NOMO-1 (cell line): Measurements from ENCODE around the gene GIPR.
"Not testable (repeated sequence)": the region's sequence is repeated elsewhere in the genome, so short reads cannot be mapped to it uniquely, and the experiment has no call there.

Source experiments
- DNase-seq, 2 experiments: peaks; one replicate each; lab custom pipeline; 2025; ENCODE audit not compliant: unreplicated experiment in 2 of 2; lab: John Stamatoyannopoulos, UW

GIPR gene, protein sequence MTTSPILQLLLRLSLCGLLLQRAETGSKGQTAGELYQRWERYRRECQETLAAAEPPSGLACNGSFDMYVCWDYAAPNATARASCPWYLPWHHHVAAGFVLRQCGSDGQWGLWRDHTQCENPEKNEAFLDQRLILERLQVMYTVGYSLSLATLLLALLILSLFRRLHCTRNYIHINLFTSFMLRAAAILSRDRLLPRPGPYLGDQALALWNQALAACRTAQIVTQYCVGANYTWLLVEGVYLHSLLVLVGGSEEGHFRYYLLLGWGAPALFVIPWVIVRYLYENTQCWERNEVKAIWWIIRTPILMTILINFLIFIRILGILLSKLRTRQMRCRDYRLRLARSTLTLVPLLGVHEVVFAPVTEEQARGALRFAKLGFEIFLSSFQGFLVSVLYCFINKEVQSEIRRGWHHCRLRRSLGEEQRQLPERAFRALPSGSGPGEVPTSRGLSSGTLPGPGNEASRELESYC

GRCh38 chr19:45667620-45668341, at the start of gene GIPR:
GIPR (plus strand) TSS chr19:45668221; CDS start chr19:45669521, 1,300 bp downstream.
- DNase-seq, result peak; percentile 28 to 46

DNA sequence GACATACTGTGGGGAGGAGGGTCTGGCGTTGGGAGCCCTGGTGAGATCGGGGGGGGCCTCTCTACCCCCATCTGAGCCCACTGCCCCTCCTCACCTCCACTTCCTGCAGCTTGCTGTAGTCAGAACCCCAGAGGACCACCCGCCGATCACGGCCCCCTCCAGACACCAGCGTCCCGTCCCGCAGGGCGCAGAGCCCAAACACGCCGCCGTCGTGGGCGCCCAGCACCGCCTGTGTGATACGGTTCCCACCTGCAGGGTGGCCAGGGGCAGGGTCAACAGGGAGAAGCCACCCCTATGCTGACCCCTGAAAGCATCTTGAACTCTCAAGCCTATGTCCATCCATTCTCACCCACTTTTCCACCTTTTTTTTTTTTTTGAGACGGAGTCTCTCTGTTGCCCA, 46.6 kb upstream of the GIPR start:
- DNase-seq, result no peak

GRCh38 chr19:45621976-45622503, 46.0 kb upstream of the GIPR start:
- no peak for DNase-seq

DNA sequence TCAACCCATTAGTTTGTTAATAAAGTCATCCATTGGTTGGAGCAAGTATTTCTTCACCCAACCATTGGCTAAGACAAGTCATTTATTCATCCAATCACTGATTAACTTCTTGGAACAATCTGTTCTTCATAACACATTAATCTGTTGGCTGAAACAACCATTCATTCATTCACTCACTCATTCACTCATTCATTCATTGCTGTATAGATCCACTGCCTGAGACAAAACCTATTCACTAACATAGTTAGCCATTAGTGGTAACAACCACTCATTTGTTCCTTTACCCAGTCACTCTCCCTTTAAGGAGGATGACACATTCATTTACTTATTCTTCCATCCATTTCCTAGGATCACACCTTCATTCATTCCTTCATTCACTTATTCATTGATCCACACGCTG, 44.0 kb upstream of the GIPR start:
- DNase-seq, result no peak

DNA sequence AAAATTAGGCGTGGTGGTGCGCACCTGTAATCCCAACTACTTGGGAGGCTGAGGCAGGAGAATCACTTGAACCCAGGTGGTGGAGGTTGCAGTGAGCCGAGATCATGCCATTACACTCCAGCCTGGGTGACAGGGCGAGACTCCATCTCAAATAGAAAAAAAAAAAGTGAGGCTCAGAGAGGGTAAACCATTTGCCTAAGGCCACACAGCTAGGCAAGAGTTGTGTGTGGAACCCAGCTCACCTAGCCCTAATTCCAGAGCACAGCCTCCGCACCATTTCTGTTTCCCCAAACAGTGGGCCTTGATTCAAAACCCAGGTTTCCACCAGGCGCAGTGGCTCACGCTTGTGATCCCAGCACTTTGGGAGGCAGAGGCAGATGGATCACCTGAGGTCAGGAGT, 39.8 kb upstream of the GIPR start:
- DNase-seq, result not testable (repeated sequence)

- no peak for DNase-seq
These were observed 38.3 kb upstream of the GIPR start for GRCh38 chr19:45629704-45630103.

- DNase-seq, result no peak
These were observed 37.6 kb upstream of the GIPR start for GRCh38 chr19:45630463-45630862.

DNA sequence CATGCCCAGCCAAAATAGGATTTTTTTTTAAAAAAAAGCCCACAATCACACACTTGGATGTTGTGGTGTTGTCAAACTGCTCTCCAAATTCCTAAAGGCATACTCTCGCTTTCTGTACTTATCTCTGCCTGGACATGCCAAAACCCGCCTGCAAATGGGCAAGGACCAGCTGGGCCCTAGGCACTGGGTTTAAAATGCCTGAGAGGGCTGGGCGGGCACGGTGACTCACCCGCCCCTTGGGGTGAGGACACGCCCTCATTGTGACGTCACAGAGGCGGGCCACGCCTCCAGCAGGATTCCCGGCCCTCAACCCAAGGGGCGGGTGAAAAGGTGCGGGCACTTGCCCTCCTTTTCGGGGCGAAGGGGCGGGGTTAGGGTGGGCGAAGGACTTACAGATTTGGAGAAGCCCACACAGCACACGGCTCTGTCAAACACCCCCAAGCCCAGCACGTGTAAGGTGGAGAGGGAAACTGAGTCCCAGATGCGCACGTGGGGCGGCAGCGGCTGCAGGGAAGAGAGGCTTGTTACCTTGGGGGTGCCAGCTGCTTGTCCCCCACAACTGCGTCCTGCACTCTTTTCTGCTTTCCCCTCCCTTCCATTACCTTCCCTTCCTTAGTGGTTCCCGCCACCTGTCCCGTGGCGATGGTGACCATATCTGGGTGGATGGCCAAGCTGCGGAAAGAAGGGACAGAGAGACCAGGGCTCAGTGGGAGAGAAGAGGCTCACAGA, 35.4 kb upstream of the GIPR start:
- no peak for DNase-seq

DNA sequence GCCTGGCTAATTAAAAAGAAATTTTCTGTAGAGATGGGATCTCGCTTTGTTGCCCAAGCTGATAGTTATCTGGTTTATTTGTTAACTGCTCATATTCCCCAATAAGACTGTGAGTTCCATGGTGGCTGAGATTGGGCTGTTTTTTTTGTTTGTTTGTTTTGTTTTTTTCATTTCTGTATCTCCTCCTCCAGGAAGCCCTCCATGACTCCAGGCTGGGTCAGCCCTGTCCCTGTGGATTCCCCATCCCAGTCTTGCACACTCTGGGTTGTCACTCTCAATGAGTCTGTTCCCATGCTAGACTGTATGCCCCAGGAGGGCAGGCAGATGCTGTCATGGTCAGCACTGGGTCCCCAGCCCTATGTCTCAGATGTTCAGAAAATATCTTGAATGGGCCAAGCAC, 31.7 kb upstream of the GIPR start:
- DNase-seq, result no peak

GRCh38 chr19:45636902-45637301, 31.1 kb upstream of the GIPR start:
- DNase-seq, result no peak

- DNase-seq, result no peak
These were observed 29.9 kb upstream of the GIPR start for GRCh38 chr19:45637890-45638667.

DNA sequence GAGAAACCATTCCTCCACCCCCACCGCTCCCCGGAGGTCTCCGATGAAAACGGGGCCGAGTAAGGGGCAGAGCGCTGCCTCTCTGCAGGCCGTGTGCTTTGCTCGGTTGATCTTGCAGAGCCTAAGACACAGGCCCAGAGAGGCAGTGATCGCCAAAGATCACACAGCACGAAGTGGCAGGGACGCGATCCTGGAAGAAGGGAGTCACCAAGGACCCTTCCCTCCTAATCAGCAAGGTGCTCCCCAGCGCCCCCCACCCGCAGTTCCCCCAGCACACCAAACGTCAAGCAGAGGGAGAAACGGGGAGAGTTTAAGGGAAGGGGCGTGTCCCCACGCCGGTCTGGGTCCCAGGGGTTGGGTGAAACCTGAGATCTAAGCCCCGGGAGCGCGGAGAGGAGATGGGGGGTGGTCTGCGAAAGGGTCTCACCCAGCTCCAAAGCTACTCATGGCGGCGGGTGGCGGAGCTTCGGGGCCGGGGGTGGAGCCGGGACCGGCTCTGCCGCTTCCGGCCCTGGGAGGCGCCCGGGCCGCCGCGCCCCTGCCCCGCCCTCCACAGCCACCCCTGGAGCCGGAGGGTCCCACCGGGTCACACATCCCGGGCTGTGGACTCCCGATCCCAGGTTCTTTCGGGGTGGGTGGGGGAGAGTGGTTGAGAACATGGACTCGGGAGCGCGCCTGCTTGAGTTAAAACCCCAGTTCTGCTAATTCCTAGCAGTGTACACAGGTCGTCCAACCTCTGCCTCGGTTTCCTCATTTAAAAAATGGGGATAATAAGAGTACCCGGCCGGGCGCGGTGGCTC, 28.9 kb upstream of the GIPR start, which contains the start of gene EML2:
Gene EML2, minus strand, starts transcription at position 468 of the 800 bp plus-strand sequence. Its CDS starts 21 bp downstream, at position 447.
- peak in 1 of 2 experiments; percentile 48 for DNase-seq

- DNase-seq, result no peak
These were observed 27.2 kb upstream of the GIPR start for GRCh38 chr19:45640849-45641273.

GRCh38 chr19:45641274-45642105, 26.5 kb upstream of the GIPR start:
- peak; percentile 84 to 87 for DNase-seq

- peak; percentile 72 to 82 for DNase-seq
These were observed 24.7 kb upstream of the GIPR start for GRCh38 chr19:45643024-45643926.

GRCh38 chr19:45643927-45644771, 23.9 kb upstream of the GIPR start:
- no peak for DNase-seq
